Measurements from ENCODE around the gene HOXC12.

The HOXC12 gene

GRCh38 chr12:53952335-53952694 is 2.4 kb upstream of the HOXC12 start:
- DNase-seq (ENCODE audit: insufficient read length) (no peak), FAIRE-seq (no peak)
- TF ChIP-seq POLR2A (IDR thresholded peaks at IDR 0.05; ENCODE audit: low read depth, low read length), result no peak
- TF ChIP-seq POLR2AphosphoS5 (IDR thresholded peaks at IDR 0.05; ENCODE audit: low read depth, low read length), result no peak
- TF ChIP-seq TAF1 (IDR thresholded peaks at IDR 0.05; ENCODE audit: borderline replicate concordance, low read depth, low read length), result no peak

DNA sequence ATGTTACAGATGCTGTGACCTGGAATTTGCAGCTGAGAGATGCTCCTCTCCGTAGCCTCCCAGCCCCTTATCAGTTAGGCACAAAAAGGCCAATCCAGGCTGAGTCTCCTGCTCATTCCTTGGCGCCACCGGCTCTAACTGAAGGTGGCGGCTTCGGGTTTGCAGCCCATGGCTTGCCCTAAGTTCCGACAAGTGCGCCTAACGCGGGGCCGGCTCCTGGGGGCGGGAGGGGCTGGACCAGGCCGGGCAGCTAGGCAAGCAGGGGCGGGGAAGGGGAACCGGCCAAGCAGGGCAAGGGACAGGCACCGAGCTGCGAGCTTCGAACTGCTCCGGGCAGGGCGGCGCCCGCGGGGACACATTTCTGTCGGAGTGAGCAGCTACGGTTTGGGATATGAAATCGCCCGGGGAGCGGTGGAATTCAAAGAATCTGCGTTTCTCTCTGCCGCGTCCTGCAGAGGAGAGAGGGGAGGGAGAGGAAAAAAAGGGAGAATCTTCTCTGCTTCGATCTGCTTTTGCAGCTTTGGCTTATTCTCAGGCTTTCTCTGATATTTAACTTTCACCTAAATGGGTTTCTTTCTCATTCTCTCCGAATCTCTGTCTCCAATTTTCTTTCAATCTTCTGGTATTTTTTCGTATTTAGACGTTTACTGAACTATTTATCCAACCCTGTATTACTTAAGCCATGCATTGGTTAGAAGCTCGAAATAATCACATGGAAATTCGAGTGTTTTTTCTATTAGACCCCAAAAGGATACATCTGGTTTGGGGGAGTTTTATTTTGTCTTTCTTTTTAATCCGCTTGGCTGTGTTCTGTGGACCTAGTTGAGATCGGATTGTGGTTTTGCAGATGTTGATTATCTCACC is 1.6 kb upstream of the HOXC12 start:
- DNase-seq (ENCODE audit: insufficient read length), result no peak
- no peak for FAIRE-seq
- no peak for TF ChIP-seq POLR2A (IDR thresholded peaks at IDR 0.05; ENCODE audit: low read depth, low read length)

DNA sequence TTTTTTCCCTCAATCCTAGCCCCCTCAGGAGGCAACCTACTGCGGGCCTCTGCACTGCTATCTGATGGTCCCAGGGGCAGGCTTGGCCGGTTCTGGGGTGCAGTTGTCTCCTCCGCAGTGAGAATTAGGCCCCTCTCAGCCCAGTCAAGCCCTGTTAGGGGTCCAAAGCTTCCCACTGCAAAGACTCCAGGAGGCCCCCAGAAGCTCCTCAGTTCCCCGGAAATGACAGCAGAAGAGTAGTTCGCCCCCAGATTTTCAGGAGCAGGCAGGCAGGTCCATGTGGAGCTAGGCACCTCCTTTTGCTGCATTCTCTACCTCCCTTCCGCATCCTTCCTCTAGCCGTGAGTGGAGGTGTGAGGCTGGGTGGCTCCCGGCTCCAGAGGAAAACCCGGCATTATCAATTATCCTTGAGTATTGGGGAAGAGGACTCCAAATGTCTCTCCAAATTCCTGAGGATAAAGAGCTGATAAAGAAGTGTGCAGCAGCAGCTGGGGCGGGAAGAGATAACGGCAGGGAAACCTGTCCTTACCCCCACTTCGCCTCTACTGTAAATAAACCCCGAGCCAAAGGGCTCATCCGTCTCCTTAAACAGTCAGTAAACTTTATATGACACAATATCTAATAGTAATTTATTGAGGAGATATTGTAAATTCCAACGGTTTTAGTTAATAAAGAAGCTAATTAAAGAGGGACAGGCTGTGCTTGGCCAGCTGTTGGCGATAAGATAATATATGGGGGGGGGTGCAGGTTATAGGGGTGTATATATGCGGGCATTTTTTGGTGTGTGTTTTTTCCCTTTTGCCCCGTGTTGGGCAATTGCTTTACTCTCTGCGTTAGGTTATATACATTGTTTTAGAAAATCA is 641 bp upstream of the HOXC12 start:
- TF ChIP-seq POLR2AphosphoS5 (IDR thresholded peaks at IDR 0.05; ENCODE audit: low read depth, low read length) (no peak), TAF1 (IDR thresholded peaks at IDR 0.05; ENCODE audit: borderline replicate concordance, low read depth, low read length) (no peak), POLR2A (IDR thresholded peaks at IDR 0.05; ENCODE audit: low read depth, low read length) (no peak)
- FAIRE-seq (no peak), DNase-seq (ENCODE audit: insufficient read length) (no peak)

DNA sequence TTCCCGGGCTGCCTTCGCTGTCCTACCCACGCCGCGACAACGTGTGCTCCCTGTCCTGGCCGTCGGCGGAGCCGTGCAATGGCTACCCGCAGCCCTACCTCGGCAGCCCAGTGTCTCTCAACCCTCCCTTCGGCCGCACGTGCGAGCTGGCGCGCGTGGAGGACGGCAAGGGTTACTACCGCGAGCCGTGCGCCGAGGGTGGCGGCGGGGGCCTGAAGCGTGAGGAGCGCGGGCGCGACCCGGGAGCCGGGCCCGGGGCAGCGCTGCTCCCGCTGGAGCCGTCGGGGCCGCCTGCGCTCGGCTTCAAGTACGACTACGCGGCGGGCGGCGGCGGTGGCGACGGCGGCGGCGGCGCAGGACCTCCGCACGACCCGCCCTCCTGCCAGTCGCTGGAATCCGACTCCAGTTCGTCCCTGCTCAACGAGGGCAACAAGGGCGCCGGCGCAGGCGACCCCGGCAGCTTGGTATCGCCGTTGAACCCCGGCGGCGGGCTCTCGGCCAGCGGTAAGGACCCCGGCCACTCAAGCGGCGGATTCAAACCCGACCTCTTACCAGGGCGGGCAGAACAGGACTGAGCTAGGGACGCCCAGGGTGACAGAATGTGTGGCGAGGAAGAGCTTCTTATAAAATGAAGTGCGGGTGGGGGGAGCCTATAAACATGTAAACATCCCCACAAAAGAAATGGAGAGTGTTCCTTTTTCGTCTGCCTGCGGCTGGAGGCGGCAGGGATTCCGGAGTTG is 503 bp downstream of the HOXC12 start:
- DNase-seq (ENCODE audit: insufficient read length) (no peak), FAIRE-seq (no peak)
- no peak for TF ChIP-seq POLR2AphosphoS5 (IDR thresholded peaks at IDR 0.05; ENCODE audit: low read depth, low read length)
- TF ChIP-seq TAF1 (IDR thresholded peaks at IDR 0.05; ENCODE audit: borderline replicate concordance, low read depth, low read length), result no peak
- no peak for TF ChIP-seq POLR2A (IDR thresholded peaks at IDR 0.05; ENCODE audit: low read depth, low read length)

GRCh38 chr12:53955776-53956250 is 1.1 kb downstream of the HOXC12 start:
- TF ChIP-seq POLR2A (IDR thresholded peaks at IDR 0.05; ENCODE audit: low read depth, low read length) (no peak), TAF1 (IDR thresholded peaks at IDR 0.05; ENCODE audit: borderline replicate concordance, low read depth, low read length) (no peak), POLR2AphosphoS5 (IDR thresholded peaks at IDR 0.05; ENCODE audit: low read depth, low read length) (no peak)
- no peak for FAIRE-seq
- no peak for DNase-seq (ENCODE audit: insufficient read length)

GRCh38 chr12:53956251-53956887 is 1.7 kb downstream of the HOXC12 start:
- DNase-seq (ENCODE audit: insufficient read length) (no peak), FAIRE-seq (peak; percentile 46)
- TF ChIP-seq POLR2A (IDR thresholded peaks at IDR 0.05; ENCODE audit: low read depth, low read length) (no peak), TAF1 (IDR thresholded peaks at IDR 0.05; ENCODE audit: borderline replicate concordance, low read depth, low read length) (no peak), POLR2AphosphoS5 (IDR thresholded peaks at IDR 0.05; ENCODE audit: low read depth, low read length) (no peak)

GRCh38 chr12:53956914-53957536 is 2.3 kb downstream of the HOXC12 start:
- TF ChIP-seq TAF1 (IDR thresholded peaks at IDR 0.05; ENCODE audit: borderline replicate concordance, low read depth, low read length), result no peak
- no peak for TF ChIP-seq POLR2AphosphoS5 (IDR thresholded peaks at IDR 0.05; ENCODE audit: low read depth, low read length)
- no peak for TF ChIP-seq POLR2A (IDR thresholded peaks at IDR 0.05; ENCODE audit: low read depth, low read length)
- DNase-seq (ENCODE audit: insufficient read length), result no peak
- FAIRE-seq, result no peak

GRCh38 chr12:53958128-53958527 is 3.4 kb downstream of the HOXC12 start:
- FAIRE-seq (no peak), DNase-seq (ENCODE audit: insufficient read length) (no peak)
- TF ChIP-seq POLR2A (IDR thresholded peaks at IDR 0.05; ENCODE audit: low read depth, low read length) (no peak), TAF1 (IDR thresholded peaks at IDR 0.05; ENCODE audit: borderline replicate concordance, low read depth, low read length) (no peak), POLR2AphosphoS5 (IDR thresholded peaks at IDR 0.05; ENCODE audit: low read depth, low read length) (no peak)

DNA sequence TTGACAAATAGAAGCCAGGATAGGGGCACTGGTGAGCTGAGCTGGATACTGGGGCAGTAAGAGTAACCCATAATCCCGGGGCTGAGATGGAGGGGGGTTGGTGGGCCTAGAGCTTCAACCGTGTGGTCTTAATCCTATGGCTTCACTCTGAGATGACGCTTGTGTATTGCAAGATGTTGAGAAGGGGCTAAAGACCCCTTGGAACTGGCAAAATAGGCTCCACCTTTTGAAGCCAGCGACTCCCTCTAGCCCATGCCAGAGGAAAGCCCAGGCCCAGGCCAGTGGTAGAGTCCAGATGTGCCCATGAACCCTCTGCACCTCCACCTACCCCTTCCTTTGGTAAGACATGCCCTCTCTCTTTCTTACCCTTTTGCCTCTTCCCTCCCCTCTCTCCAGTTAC is 4.6 kb downstream of the HOXC12 start:
- DNase-seq (ENCODE audit: insufficient read length), result no peak
- no peak for FAIRE-seq
- TF ChIP-seq POLR2AphosphoS5 (IDR thresholded peaks at IDR 0.05; ENCODE audit: low read depth, low read length), result no peak
- no peak for TF ChIP-seq POLR2A (IDR thresholded peaks at IDR 0.05; ENCODE audit: low read depth, low read length)
- no peak for TF ChIP-seq TAF1 (IDR thresholded peaks at IDR 0.05; ENCODE audit: borderline replicate concordance, low read depth, low read length)

- FAIRE-seq (no peak), DNase-seq (ENCODE audit: insufficient read length) (no peak)
- no peak for TF ChIP-seq POLR2AphosphoS5 (IDR thresholded peaks at IDR 0.05; ENCODE audit: low read depth, low read length)
These were observed 5.7 kb downstream of the HOXC12 start for GRCh38 chr12:53960187-53961024.

Measured in GM12892 (cell line).